ENCODE measurements around the gene CDC42.

CDC42 gene

GRCh38 chr1:22117851-22118250 lies 65.3 kb downstream of the CDC42 start:
- TF ChIP-seq, protein P1, sequence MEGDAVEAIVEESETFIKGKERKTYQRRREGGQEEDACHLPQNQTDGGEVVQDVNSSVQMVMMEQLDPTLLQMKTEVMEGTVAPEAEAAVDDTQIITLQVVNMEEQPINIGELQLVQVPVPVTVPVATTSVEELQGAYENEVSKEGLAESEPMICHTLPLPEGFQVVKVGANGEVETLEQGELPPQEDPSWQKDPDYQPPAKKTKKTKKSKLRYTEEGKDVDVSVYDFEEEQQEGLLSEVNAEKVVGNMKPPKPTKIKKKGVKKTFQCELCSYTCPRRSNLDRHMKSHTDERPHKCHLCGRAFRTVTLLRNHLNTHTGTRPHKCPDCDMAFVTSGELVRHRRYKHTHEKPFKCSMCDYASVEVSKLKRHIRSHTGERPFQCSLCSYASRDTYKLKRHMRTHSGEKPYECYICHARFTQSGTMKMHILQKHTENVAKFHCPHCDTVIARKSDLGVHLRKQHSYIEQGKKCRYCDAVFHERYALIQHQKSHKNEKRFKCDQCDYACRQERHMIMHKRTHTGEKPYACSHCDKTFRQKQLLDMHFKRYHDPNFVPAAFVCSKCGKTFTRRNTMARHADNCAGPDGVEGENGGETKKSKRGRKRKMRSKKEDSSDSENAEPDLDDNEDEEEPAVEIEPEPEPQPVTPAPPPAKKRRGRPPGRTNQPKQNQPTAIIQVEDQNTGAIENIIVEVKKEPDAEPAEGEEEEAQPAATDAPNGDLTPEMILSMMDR (IDR thresholded peaks at IDR 0.05; ENCODE audit: borderline replicate concordance, extremely low read depth, low read length, poor library complexity, severe bottlenecking), result no peak
- no peak for TF ChIP-seq EZH2 (IDR thresholded peaks at IDR 0.05; ENCODE audit: borderline replicate concordance, low read depth, low read length, severe bottlenecking)
- no peak overlapping the region for H3K4me3 ChIP-seq (ENCODE audit: low read depth in 1 of 2, low read length in 2 of 2)
- no peak overlapping the region for H3K4me2 ChIP-seq (ENCODE audit: insufficient read depth, low read length)
- peaks cover 50% of the 10 kb centered on the region for H3K36me3 ChIP-seq (ENCODE audit: insufficient read depth, low read length)
- H3K79me2 ChIP-seq (ENCODE audit: insufficient read depth, low read length), result no peaks in the 10 kb centered on the region
- no peak overlapping the region for H2AFZ ChIP-seq (ENCODE audit: low read depth, low read length)
- no peak overlapping the region for H3K27ac ChIP-seq (ENCODE audit: low read length)
- peaks cover 73% of the 10 kb centered on the region for H4K20me1 ChIP-seq (ENCODE audit: insufficient read depth, low read length)
- ATAC-seq (ENCODE audit: insufficient read depth, low read depth) (no peak), DNase-seq (no peak)
- no peak overlapping the region for H3K9ac ChIP-seq (ENCODE audit: low read depth, low read length)
- no peaks in the 10 kb centered on the region for H3K9me3 ChIP-seq (ENCODE audit: insufficient read depth, low read length, severe bottlenecking)
- H3K4me1 ChIP-seq (ENCODE audit: insufficient read depth, low read length), result no peaks in the 10 kb centered on the region
- no peaks in the 10 kb centered on the region for H3K27me3 ChIP-seq (ENCODE audit: insufficient read depth, low read length, poor library complexity)

DNA sequence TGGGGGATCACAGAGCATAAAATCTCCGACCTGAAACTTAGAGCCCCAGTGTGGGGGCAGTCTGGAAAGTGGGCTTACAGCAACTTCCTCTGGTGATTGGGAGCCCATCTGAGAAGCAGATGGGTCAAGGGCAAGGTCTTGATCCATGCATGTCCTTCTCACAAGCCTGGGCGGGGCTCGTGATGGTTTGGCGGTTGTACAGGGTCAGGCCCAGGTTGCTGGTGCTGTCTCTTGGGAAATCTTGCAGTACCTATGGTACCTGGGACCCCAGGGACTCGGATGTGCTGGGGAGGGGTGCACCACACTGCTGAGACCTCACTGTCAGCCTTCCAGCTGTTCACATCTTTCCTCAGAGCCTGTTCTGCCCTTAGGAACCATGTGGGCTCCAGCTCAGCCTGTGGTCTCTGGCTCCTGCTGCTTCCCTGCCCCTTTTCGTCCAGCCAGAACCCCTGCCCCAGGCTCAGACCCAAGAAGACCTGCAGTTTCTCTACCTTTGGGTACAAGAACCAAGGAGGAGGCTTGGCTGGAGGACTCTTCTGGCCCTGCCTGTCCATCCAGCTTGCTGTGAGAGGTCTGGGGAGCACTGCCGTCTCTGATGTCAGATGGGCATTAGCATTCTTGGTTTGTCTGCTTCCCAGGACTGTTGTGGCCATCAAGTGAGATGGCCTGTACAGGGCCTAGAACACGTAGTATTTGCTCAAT lies 65.9 kb downstream of the CDC42 start:
- H3K9me3 ChIP-seq (ENCODE audit: insufficient read depth, low read length, severe bottlenecking), result no peaks in the 10 kb centered on the region
- H3K4me2 ChIP-seq (ENCODE audit: insufficient read depth, low read length), result no peak overlapping the region
- no peaks in the 10 kb centered on the region for H3K27me3 ChIP-seq (ENCODE audit: insufficient read depth, low read length, poor library complexity)
- DNase-seq, result no peak
- H3K9ac ChIP-seq (ENCODE audit: low read depth, low read length), result no peak overlapping the region
- TF ChIP-seq EZH2 (IDR thresholded peaks at IDR 0.05; ENCODE audit: borderline replicate concordance, low read depth, low read length, severe bottlenecking), result no peak
- TF ChIP-seq, protein P1 (IDR thresholded peaks at IDR 0.05; ENCODE audit: borderline replicate concordance, extremely low read depth, low read length, poor library complexity, severe bottlenecking), result no peak
- H2AFZ ChIP-seq (ENCODE audit: low read depth, low read length), result no peak overlapping the region
- H3K4me1 ChIP-seq (ENCODE audit: insufficient read depth, low read length), result no peaks in the 10 kb centered on the region
- H3K4me3 ChIP-seq (ENCODE audit: low read depth in 1 of 2, low read length in 2 of 2), result no peak overlapping the region
- no peak for ATAC-seq (ENCODE audit: insufficient read depth, low read depth)
- no peak overlapping the region for H3K27ac ChIP-seq (ENCODE audit: low read length)
- peaks cover 45% of the 10 kb centered on the region for H3K36me3 ChIP-seq (ENCODE audit: insufficient read depth, low read length)
- H4K20me1 ChIP-seq (ENCODE audit: insufficient read depth, low read length), result peaks cover 72% of the 10 kb centered on the region
- no peaks in the 10 kb centered on the region for H3K79me2 ChIP-seq (ENCODE audit: insufficient read depth, low read length)

DNA sequence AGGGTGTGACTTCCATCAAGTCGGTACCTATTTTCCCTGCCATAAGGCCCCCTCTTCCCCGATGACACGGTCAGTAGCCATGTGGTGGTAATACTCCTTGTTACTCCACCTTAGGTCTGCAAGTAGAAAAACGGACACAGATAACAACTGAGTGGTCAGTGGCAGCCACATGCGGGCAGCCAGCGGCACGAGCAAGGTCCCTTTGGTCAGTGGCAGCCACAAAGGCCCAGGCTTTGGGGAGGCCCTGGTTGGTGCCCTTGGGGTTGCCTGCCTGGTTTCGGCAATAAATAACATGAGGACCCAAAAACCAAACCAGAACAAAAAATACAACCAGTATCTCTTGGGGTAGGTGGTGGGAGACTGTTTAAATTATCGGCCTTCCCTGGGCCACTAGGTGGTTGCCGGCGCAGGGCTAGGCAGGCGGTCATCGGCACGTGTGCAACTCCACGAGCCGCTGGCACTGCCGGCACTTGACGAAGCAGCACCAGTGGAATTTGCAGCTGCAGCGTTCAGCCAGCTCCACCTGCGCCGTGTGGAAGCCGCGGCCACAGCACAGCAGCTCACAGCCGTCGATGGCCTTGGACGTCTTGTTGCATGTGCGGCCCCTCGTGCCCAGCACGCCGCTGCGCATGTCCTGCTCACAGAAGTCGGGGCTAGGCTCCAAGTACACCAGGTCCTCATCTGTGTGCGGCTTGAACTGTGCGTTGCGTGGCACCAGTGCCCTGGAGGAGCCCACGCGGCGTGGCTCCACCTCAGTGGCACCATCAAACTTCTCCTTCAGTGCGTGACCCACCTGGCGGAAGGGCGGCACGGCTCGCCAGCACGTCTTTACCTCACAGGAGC lies 67.3 kb downstream of the CDC42 start:
- Histone ChIP-seq H4K20me1 (ENCODE audit: insufficient read depth, low read length) (peaks cover 69% of the 10 kb centered on the region), H3K27me3 (ENCODE audit: insufficient read depth, low read length, poor library complexity) (no peaks in the 10 kb centered on the region), H3K9me3 (ENCODE audit: insufficient read depth, low read length, severe bottlenecking) (no peaks in the 10 kb centered on the region), H3K36me3 (ENCODE audit: insufficient read depth, low read length) (peaks cover 32% of the 10 kb centered on the region), H2AFZ (ENCODE audit: low read depth, low read length) (no peak overlapping the region), H3K9ac (ENCODE audit: low read depth, low read length) (no peak overlapping the region), H3K4me1 (ENCODE audit: insufficient read depth, low read length) (no peaks in the 10 kb centered on the region), H3K4me2 (ENCODE audit: insufficient read depth, low read length) (no peak overlapping the region), H3K79me2 (ENCODE audit: insufficient read depth, low read length) (no peaks in the 10 kb centered on the region), H3K4me3 (ENCODE audit: low read depth in 1 of 2, low read length in 2 of 2) (no peak overlapping the region), H3K27ac (ENCODE audit: low read length) (no peak overlapping the region)
- TF ChIP-seq, protein P1 (IDR thresholded peaks at IDR 0.05; ENCODE audit: borderline replicate concordance, extremely low read depth, low read length, poor library complexity, severe bottlenecking), result no peak
- TF ChIP-seq EZH2 (IDR thresholded peaks at IDR 0.05; ENCODE audit: borderline replicate concordance, low read depth, low read length, severe bottlenecking), result no peak
- ATAC-seq (ENCODE audit: insufficient read depth, low read depth), result no peak
- DNase-seq, result no peak
